ENCODE measurements around the gene GRIA2.

Gene GRIA2

GRCh38 chr4:157223456-157223855 is 2.9 kb downstream of the GRIA2 start:
- DNase-seq (ENCODE audit: low read depth): no peak
- TF ChIP-seq CTCF (IDR thresholded peaks at IDR 0.05; ENCODE audit: low read length, missing control alignments): no peak
- no peak overlapping the region for H3K4me3 ChIP-seq (replicated peaks; ENCODE audit: low read depth, low read length)

DNA sequence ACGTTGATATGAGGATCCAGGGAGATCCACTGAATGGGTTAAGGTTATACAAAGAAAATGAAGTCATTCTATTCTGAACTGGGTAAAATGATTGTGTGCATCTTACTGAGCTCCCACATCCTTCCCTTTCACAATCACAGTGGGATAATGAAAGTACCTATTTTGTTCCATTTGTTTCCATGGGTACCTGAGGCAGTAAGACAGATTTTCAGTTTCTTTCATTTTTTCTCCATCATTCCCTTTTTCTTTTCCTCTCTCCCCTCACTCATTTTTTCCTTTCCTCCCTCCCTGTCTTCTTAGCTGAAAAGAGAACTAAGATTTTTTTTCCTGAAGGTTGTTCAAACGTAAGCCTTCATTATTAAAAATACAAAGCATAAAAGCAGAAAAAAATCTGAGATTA is 4.6 kb downstream of the GRIA2 start:
- no peak overlapping the region for H3K4me3 ChIP-seq (replicated peaks; ENCODE audit: low read depth, low read length)
- no peak for DNase-seq (ENCODE audit: low read depth)
- no peak for TF ChIP-seq CTCF (IDR thresholded peaks at IDR 0.05; ENCODE audit: low read length, missing control alignments)

GRCh38 chr4:157226035-157226434 is 5.5 kb downstream of the GRIA2 start:
- DNase-seq (ENCODE audit: low read depth): no peak
- no peak for TF ChIP-seq CTCF (IDR thresholded peaks at IDR 0.05; ENCODE audit: low read length, missing control alignments)
- no peak overlapping the region for H3K4me3 ChIP-seq (replicated peaks; ENCODE audit: low read depth, low read length)

GRCh38 chr4:157226601-157227000 is 6.1 kb downstream of the GRIA2 start:
- no peak for DNase-seq (ENCODE audit: low read depth)
- no peak overlapping the region for H3K4me3 ChIP-seq (replicated peaks; ENCODE audit: low read depth, low read length)
- no peak for TF ChIP-seq CTCF (IDR thresholded peaks at IDR 0.05; ENCODE audit: low read length, missing control alignments)

DNA sequence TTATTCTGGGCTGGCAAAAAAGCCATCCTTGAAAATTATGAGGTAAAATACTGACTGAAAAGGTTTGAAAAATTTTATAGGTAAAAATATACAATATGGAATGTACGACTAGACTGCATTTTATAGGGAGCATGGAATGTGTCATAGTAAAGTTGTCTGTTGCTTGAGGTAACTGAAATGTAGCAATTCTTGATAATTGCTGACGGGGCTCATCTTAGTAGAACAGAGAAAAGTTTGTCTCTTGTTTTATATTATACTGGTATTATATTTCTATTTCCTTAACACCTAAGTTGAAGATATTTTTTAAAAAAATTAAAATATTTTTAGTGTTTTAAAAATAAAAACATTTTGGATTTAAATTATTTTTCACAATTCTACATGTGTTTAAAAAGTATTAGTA is 11.0 kb downstream of the GRIA2 start:
- no peak overlapping the region for H3K4me3 ChIP-seq (replicated peaks; ENCODE audit: low read depth, low read length)
- DNase-seq (ENCODE audit: low read depth): no peak
- TF ChIP-seq CTCF (IDR thresholded peaks at IDR 0.05; ENCODE audit: low read length, missing control alignments): no peak

DNA sequence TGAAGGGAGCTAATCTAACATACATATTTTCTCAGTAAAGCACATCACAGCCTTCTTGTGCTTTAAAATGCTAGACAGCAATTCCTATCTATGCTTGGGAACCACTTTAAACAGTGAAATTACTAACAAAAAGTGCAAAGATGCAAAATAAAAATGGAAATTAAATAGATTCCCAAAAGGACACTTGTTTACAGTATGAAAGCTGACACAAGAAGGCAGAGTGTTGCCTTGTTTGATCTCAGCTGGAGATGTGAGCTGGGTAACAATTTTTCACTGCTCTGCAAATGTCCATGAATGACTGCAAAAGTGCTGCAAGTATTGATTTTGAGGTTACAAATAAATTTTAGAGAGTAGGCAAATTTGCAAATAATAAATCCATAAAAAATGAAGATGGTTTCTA is 22.3 kb downstream of the GRIA2 start:
- DNase-seq (ENCODE audit: low read depth): no peak
- H3K4me3 ChIP-seq (replicated peaks; ENCODE audit: low read depth, low read length): no peak overlapping the region
- TF ChIP-seq CTCF (IDR thresholded peaks at IDR 0.05; ENCODE audit: low read length, missing control alignments): no peak

DNA sequence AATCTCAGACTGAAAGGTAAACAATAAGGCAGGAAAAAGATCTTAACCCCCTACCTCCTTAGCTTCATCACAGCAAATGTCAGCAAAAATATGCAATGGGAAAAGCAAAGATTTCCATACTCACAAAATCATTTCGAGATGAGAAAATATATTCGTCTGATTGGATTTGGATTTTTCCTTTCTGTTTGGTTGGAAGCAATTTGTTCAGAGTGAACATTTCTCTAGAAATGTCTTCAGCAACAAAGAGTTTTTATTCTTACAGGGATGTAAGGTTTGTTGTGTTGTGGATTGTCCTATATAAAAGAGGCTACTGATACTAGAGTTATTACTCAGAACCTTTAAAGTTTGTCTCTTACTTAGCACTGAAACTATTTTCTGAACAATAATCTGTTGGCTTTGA is 23.8 kb downstream of the GRIA2 start:
- no peak for DNase-seq (ENCODE audit: low read depth)
- no peak for TF ChIP-seq CTCF (IDR thresholded peaks at IDR 0.05; ENCODE audit: low read length, missing control alignments)
- H3K4me3 ChIP-seq (replicated peaks; ENCODE audit: low read depth, low read length): no peak overlapping the region
